ENCODE measurements around the gene CBFA2T3.

The CBFA2T3 gene

GRCh38 chr16:88945473-88945872, 31.5 kb downstream of the CBFA2T3 start:
- Histone ChIP-seq H4K20me1 (ENCODE audit: insufficient read depth, low read length) (peaks cover 6% of the 10 kb centered on the region; the same call in 1 of the 2 replicates), H3K4me1 (ENCODE audit: insufficient read depth, low read length) (peaks cover 14% of the 10 kb centered on the region), H3K4me2 (ENCODE audit: insufficient read depth, low read length) (no peak overlapping the region), H3K36me3 (ENCODE audit: insufficient read depth, low read length) (no peaks in the 10 kb centered on the region), H3K27ac (ENCODE audit: low read length) (no peak overlapping the region), H3K79me2 (ENCODE audit: insufficient read depth, low read length) (no peaks in the 10 kb centered on the region), H3K9me3 (ENCODE audit: insufficient read depth, low read length, severe bottlenecking) (no peaks in the 10 kb centered on the region), H3K27me3 (ENCODE audit: insufficient read depth, low read length, poor library complexity) (peaks cover 24% of the 10 kb centered on the region), H3K4me3 (ENCODE audit: low read depth in 1 of 2, low read length in 2 of 2) (no peak overlapping the region), H3K9ac (ENCODE audit: low read depth, low read length) (no peak overlapping the region), H2AFZ (ENCODE audit: low read depth, low read length) (no peak overlapping the region)
- DNase-seq (no peak), ATAC-seq (ENCODE audit: insufficient read depth, low read depth) (no peak)
- TF ChIP-seq EZH2 (IDR thresholded peaks at IDR 0.05; ENCODE audit: borderline replicate concordance, low read depth, low read length, severe bottlenecking) = no peak
- no peak for TF ChIP-seq CTCF (IDR thresholded peaks at IDR 0.05; ENCODE audit: borderline replicate concordance, extremely low read depth, low read length, poor library complexity, severe bottlenecking)

GRCh38 chr16:88943741-88944140, 33.3 kb downstream of the CBFA2T3 start:
- Histone ChIP-seq H3K79me2 (ENCODE audit: insufficient read depth, low read length) (no peaks in the 10 kb centered on the region), H3K9me3 (ENCODE audit: insufficient read depth, low read length, severe bottlenecking) (no peaks in the 10 kb centered on the region), H3K4me1 (ENCODE audit: insufficient read depth, low read length) (peaks cover 14% of the 10 kb centered on the region), H3K36me3 (ENCODE audit: insufficient read depth, low read length) (no peaks in the 10 kb centered on the region), H3K9ac (ENCODE audit: low read depth, low read length) (no peak overlapping the region), H4K20me1 (ENCODE audit: insufficient read depth, low read length) (peaks cover 20% of the 10 kb centered on the region), H3K27ac (ENCODE audit: low read length) (no peak overlapping the region), H3K4me2 (ENCODE audit: insufficient read depth, low read length) (no peak overlapping the region), H3K4me3 (ENCODE audit: low read depth in 1 of 2, low read length in 2 of 2) (no peak overlapping the region), H2AFZ (ENCODE audit: low read depth, low read length) (no peak overlapping the region), H3K27me3 (ENCODE audit: insufficient read depth, low read length, poor library complexity) (peaks cover 41% of the 10 kb centered on the region)
- DNase-seq (no peak), ATAC-seq (ENCODE audit: insufficient read depth, low read depth) (no peak)
- TF ChIP-seq CTCF (IDR thresholded peaks at IDR 0.05; ENCODE audit: borderline replicate concordance, extremely low read depth, low read length, poor library complexity, severe bottlenecking) (no peak), EZH2 (IDR thresholded peaks at IDR 0.05; ENCODE audit: borderline replicate concordance, low read depth, low read length, severe bottlenecking) (no peak)

GRCh38 chr16:88943131-88943664, 33.8 kb downstream of the CBFA2T3 start:
- H3K9me3 ChIP-seq (ENCODE audit: insufficient read depth, low read length, severe bottlenecking) = no peaks in the 10 kb centered on the region
- H3K79me2 ChIP-seq (ENCODE audit: insufficient read depth, low read length) = no peaks in the 10 kb centered on the region
- H4K20me1 ChIP-seq (ENCODE audit: insufficient read depth, low read length) = peaks cover 25% of the 10 kb centered on the region
- H3K27me3 ChIP-seq (ENCODE audit: insufficient read depth, low read length, poor library complexity) = peaks cover 46% of the 10 kb centered on the region
- no peak overlapping the region for H3K4me3 ChIP-seq (ENCODE audit: low read depth in 1 of 2, low read length in 2 of 2)
- H3K36me3 ChIP-seq (ENCODE audit: insufficient read depth, low read length) = no peaks in the 10 kb centered on the region
- H2AFZ ChIP-seq (ENCODE audit: low read depth, low read length) = no peak overlapping the region
- no peak overlapping the region for H3K9ac ChIP-seq (ENCODE audit: low read depth, low read length)
- peaks cover 14% of the 10 kb centered on the region for H3K4me1 ChIP-seq (ENCODE audit: insufficient read depth, low read length)
- TF ChIP-seq EZH2 (IDR thresholded peaks at IDR 0.05; ENCODE audit: borderline replicate concordance, low read depth, low read length, severe bottlenecking) (no peak), CTCF (IDR thresholded peaks at IDR 0.05; ENCODE audit: borderline replicate concordance, extremely low read depth, low read length, poor library complexity, severe bottlenecking) (no peak)
- no peak overlapping the region for H3K27ac ChIP-seq (ENCODE audit: low read length)
- DNase-seq (peak; percentile 55), ATAC-seq (ENCODE audit: insufficient read depth, low read depth) (peak; percentile 26; the same call in 1 of the 3 replicates)
- H3K4me2 ChIP-seq (ENCODE audit: insufficient read depth, low read length) = no peak overlapping the region

Data from DND-41 (cell line).